Hematopoietic multipotent progenitor cell treated with erythropoietin and hydrocortisone succinate and interleukin-3 and kit ligand, for 17 days (in vitro differentiated cells): ENCODE measurements around the gene ADAMTSL2.
"Not testable (repeated sequence)": the region's sequence is repeated elsewhere in the genome, so short reads cannot be mapped to it uniquely, and the experiment has no call there.

Source experiments
- DNase-seq: peaks from one replicate; pipeline ENCODE4 v3.0.0-alpha.2; 2015; ENCODE audit warnings: low spot score

The ADAMTSL2 gene

DNA sequence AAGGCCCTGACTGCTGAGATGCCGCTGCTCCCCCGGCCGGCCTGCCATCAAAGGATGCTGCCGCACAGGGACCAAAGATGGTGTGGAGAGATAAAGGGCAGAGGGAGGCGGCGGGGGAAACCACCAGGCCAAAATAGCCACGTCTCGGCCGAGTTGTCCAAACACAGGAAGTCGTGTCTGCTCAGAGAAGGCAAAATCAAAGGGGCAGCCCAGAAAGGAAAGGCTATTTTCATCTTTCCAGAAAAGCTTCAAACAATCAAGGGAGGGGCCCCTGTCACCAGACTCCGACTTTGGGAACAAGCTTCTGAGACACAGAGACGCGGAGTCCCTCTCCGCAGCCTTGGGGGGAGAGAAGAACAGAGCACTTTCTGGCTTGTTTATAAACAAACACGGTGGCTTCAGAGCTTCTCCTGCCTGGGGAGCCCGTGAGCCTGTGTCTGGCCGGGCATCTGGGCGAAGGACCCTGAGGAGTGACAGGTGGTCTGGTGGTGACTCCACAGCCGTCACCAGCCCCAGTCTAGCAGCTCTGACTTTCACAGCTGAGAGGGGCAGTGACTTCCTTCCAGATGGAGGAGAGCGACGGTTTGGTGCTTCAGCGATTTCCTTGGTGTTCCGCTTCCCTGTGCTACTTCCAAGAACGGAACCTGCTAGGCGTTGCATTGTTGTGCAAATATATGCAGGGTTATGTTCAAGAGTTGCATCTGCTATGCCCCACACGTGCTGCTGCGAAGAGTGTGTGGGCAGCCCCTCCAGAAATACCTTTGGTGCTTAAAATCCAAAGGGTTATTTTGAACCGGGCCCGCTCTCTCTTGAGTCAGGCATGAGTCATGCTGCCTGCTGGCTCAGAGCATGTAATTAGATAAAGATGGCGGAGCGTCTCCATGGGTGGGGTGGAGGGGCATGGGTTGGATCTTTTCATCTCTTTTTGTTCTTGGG is 24.0 kb downstream of the ADAMTSL2 start:
- no peak for DNase-seq

- DNase-seq = no peak
Observed at GRCh38 chr9:133560311-133560710, 25.8 kb downstream of the ADAMTSL2 start.

DNA sequence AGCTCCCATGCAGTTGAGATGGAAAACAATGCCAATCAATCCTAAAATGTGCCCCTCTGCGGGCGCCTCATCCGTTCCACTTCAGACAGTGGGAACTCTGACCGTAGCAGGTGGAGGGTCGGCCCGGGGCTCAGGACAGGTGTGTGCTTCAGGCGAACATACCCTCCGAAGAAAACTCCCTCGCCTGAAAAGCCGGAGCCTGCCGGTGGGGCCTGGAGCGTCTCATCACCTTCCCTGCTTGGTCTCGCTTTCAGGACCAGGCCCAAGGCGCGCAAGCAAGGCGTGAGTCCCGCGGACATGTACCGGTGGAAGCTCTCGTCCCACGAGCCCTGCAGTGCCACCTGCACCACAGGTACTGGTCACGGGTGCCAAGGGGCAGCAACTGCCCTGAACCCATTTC is 26.4 kb downstream of the ADAMTSL2 start:
- DNase-seq = no peak

GRCh38 chr9:133561976-133562554 is 27.6 kb downstream of the ADAMTSL2 start:
- no peak for DNase-seq

DNA sequence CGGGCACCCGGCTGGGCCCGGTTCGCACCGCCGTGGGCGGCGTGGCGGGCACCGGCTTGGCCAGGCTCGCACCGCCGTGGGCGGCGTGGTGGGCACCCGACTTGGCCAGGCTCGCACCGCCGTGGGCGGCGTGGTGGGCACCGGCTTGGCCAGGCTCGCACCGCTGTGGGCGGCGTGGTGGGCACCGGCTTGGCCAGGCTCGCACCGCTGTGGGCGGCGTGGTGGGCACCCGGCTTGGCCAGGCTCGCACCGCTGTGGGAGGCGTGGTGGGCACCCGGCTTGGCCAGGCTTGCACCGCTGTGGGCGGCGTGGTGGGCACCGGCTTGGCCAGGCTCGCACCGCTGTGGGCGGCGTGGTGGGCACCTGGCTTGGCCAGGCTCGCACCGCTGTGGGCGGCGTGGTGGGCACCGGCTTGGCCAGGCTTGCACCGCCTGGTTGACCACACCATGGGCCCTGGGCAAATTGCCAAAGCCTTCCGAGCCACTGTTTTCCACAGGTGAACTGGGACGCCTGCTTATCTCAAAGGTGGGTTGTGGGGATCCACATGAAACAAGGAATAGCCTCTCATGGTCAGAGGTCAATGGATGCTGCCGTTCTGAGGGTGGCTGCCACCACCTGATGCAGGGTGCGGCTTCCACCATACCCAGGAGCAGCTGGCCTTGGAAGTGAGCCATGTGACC is 28.2 kb downstream of the ADAMTSL2 start:
- DNase-seq = no peak

GRCh38 chr9:133563291-133563796 is 28.8 kb downstream of the ADAMTSL2 start:
- no peak for DNase-seq

DNA sequence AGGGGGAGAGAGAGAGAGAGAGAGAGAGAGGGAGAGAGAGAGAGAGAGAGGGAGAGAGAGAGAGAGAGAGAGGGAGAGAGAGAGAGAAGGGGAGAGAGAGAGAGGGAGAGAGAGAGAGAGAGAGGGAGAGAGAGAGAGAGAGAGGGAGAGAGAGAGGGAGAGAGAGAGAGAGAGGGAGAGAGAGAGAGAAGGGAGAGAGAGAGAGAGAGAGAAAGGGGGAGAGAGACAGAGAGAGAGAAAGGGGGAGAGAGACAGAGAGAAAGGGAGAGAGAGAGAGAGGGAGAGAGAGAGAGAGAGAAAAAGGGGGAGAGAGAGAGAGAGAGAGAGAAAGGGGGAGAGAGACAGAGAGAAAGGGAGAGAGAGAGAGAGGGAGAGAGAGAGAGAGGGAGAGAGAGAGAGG is 29.3 kb downstream of the ADAMTSL2 start:
- not testable (repeated sequence) for DNase-seq

DNA sequence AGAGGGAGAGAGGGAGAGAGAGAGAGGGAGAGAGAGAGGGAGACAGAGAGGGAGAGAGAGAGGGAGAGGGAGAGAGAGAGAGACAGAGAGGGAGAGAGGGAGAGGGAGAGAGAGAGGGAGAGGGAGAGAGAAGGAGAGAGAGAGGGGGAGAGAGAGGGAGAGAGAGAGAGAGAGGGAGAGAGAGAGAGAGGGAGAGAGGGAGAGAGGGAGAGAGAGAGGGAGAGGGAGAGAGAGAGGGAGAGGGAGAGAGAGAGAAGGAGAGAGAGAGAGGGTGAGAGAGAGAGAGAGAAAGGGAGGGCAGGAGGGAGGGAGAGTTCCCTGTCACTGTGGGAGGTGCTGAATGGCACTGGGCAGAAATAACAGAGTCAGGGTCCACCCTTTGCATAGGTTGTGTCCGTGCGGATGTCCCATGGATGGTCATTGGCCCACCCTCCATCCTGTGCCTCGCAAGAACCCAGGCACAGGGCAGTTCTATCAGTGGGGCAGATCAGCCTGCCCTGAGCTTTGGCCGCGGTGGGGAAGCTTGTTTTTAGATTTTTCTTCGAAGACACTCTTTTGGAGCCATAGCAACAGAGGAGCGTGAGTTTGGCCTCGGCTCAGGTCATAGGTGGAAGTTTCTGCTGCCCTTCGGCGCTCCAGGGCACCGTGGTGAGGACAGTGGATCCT is 30.1 kb downstream of the ADAMTSL2 start:
- DNase-seq = no peak

DNA sequence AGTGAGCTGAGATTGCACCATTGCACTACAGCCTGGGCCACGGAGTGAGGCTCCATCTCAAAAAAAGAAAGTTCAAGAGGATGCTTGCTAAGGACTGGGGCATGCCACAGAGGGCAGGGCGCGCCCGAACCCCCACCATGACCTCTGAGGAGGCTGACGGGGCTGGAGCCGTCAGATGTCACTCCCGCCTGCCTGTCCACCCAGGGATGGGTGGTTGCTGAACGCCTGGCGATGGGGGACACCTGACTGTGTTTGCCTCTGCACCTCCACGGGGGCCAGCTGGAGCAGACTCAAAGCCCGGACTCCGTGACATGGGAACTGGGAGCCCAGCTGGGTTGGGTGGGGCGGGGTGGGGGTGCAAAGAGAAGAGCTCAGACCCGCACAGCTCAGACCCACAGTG is 31.9 kb downstream of the ADAMTSL2 start:
- DNase-seq = no peak

DNA sequence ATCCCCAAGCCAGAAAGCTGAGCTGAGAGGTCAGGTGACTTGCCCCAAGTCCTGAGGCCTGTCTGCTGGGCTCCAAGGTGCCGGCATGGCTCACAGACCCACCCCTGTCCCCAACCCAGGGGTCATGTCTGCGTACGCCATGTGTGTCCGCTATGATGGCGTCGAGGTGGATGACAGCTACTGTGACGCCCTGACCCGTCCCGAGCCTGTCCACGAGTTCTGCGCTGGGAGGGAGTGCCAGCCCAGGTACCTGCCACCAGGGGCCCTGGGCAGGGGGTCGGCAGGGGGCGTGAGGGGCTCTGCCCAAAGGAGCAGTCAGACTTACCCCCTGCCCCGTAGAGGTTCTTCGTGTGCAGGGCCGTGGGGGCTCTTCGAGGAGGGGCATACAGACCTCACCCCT is 32.3 kb downstream of the ADAMTSL2 start:
- DNase-seq = no peak

DNA sequence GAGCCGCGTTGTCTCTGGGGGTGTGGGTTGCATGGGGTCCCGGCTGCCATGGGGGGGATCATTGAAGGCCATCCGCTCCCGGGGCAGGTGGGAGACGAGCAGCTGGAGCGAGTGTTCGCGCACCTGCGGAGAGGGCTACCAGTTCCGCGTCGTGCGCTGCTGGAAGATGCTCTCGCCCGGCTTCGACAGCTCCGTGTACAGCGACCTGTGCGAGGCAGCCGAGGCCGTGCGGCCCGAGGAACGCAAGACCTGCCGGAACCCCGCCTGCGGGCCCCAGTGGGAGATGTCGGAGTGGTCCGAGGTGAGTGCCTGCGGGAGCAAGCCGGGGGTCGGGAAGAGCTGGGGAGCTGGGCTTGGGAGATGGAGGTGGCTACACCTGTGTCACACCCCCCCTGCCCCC is 33.7 kb downstream of the ADAMTSL2 start:
- DNase-seq = no peak

DNA sequence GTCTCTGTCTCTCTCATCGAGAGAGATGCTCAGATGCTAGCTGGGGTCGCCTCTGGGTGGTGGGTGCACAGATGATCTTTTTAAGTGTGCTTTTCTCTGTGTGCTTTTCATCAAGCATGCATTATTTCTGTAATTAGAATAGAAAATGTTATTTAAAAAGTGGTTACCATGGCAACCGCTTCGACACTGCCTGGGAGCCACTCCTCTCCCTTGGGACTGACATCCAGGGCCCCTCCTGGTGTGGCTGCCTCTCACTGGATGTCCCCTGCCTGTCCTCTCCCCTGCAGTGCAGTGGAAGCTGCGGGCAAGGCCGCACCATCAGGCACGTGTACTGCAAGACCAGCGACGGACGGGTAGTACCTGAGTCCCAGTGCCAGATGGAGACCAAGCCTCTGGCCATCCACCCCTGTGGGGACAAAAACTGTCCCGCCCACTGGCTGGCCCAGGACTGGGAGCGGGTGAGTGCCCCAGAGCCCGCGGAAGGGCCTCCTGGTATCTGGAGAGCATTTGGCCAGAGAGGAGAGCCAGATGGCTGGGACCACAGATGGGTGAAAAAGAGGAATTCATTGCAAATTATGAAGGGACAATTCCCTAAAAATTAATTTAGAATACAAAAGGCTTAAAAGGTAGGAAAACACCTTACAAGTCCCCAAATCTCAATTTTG is 34.7 kb downstream of the ADAMTSL2 start:
- no peak for DNase-seq

- DNase-seq = no peak
Observed at GRCh38 chr9:133569891-133570690, 35.6 kb downstream of the ADAMTSL2 start.

- no peak for DNase-seq
Observed at GRCh38 chr9:133570691-133571080, 36.2 kb downstream of the ADAMTSL2 start.

GRCh38 chr9:133571391-133571890 is 36.9 kb downstream of the ADAMTSL2 start:
- DNase-seq = no peak

- no peak for DNase-seq
Observed at GRCh38 chr9:133571896-133572595, 37.5 kb downstream of the ADAMTSL2 start.

DNA sequence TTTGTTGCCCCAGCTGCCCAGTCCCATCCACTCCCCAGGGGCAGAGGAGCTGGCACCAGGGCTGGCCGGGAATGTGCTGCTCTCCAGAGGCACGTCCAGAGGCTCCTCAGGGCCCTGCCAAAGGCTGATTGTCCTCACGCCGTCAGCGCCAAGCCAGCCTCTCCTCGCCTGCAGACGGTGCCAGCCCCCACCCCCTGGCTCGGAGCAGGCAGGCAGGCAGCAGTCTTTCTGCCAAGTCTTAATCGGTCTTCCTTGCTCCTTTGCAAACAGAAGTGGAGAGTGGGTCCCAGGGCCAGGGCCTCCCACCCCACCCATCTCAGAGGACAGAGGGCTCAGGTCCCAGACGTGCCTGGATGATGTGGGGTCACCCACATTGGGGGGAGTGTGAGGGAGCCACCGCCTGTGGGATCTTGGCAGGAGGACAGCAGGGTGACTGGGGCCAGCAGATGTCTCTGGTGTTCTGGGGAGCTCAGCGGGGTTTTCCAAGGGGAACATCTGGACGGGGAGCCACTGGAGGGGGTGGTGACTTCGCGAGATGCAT is 38.4 kb downstream of the ADAMTSL2 start:
- DNase-seq = no peak

- no peak for DNase-seq
Observed at GRCh38 chr9:133573791-133574515, 39.4 kb downstream of the ADAMTSL2 start.

GRCh38 chr9:133574771-133575170 is 40.3 kb downstream of the ADAMTSL2 start:
- no peak for DNase-seq
